ENCODE data around the gene UBTF. TPM values are rescaled to one million over a fixed set of nuclear protein-coding genes. Genes with fewer than 3 reads are reported as not detected.

Gene UBTF
- total RNA-seq, 2 experiments from 2014 or later: 186 to 195 TPM

GRCh38 chr17:44207743-44208142 is 11.7 kb downstream of the UBTF start:
- no peak for DNase-seq
- peaks cover 40% of the 10 kb centered on the region for H3K36me3 Mint-ChIP-seq (ENCODE audit: low read depth)
- peaks cover 48% of the 10 kb centered on the region for H3K4me1 Mint-ChIP-seq
- H3K27ac Mint-ChIP-seq: no peak overlapping the region
- no peak overlapping the region for H3K4me3 Mint-ChIP-seq
- no peaks in the 10 kb centered on the region for H3K9me3 Mint-ChIP-seq
- H3K27me3 Mint-ChIP-seq: no peaks in the 10 kb centered on the region
- CTCF ChIA-PET: no interaction called here
- POLR2A ChIA-PET: no interaction called here

GRCh38 chr17:44207319-44207718 is 12.2 kb downstream of the UBTF start:
- H3K4me3 Mint-ChIP-seq: no peak overlapping the region
- peaks cover 40% of the 10 kb centered on the region for H3K36me3 Mint-ChIP-seq (ENCODE audit: low read depth)
- no peak overlapping the region for H3K27ac Mint-ChIP-seq
- DNase-seq: no peak
- H3K9me3 Mint-ChIP-seq: no peaks in the 10 kb centered on the region
- H3K27me3 Mint-ChIP-seq: no peaks in the 10 kb centered on the region
- POLR2A ChIA-PET: no interaction called here
- peaks cover 51% of the 10 kb centered on the region for H3K4me1 Mint-ChIP-seq
- CTCF ChIA-PET: interaction anchor here (1.2 kb wide), 1 partner anchor 9 kb away, joined by 3 read pairs; no protein-coding TSS in a partner anchor

GRCh38 chr17:44206825-44207155 is 12.7 kb downstream of the UBTF start:
- no peak for DNase-seq
- H3K9me3 Mint-ChIP-seq: no peaks in the 10 kb centered on the region
- H3K36me3 Mint-ChIP-seq (ENCODE audit: low read depth): peaks cover 40% of the 10 kb centered on the region
- no peak overlapping the region for H3K4me3 Mint-ChIP-seq
- no peak overlapping the region for H3K27ac Mint-ChIP-seq
- ChIA-PET POLR2A (no interaction called here), CTCF (interaction anchor here (1.2 to 1.3 kb wide), 2 partner anchors 9 to 14 kb away, joined by 3 to 6 read pairs; no protein-coding TSS in a partner anchor)
- peaks cover 55% of the 10 kb centered on the region for H3K4me1 Mint-ChIP-seq
- no peaks in the 10 kb centered on the region for H3K27me3 Mint-ChIP-seq

GRCh38 chr17:44205962-44206824 is 13.3 kb downstream of the UBTF start:
- Mint-ChIP-seq H3K4me3 (no peak overlapping the region), H3K4me1 (peaks cover 53% of the 10 kb centered on the region), H3K36me3 (ENCODE audit: low read depth) (peaks cover 37% of the 10 kb centered on the region), H3K27me3 (no peaks in the 10 kb centered on the region), H3K27ac (no peak overlapping the region), H3K9me3 (no peaks in the 10 kb centered on the region)
- DNase-seq: no peak
- ChIA-PET CTCF (interaction anchor here (1.0 to 1.3 kb wide), 5 partner anchors 8 to 139 kb away, joined by 3 to 6 read pairs (median 3); no protein-coding TSS in a partner anchor), POLR2A (no interaction called here)

GRCh38 chr17:44204441-44204882 is 15.0 kb downstream of the UBTF start:
- Mint-ChIP-seq H3K27me3 (no peaks in the 10 kb centered on the region), H3K36me3 (ENCODE audit: low read depth) (peaks cover 29% of the 10 kb centered on the region), H3K4me3 (no peak overlapping the region), H3K9me3 (no peaks in the 10 kb centered on the region), H3K27ac (no peak overlapping the region), H3K4me1 (peaks cover 46% of the 10 kb centered on the region)
- ChIA-PET CTCF (interaction anchor here (0.6 to 1.8 kb wide), 9 partner anchors 13 to 171 kb away, joined by 3 to 13 read pairs (median 4); partner anchors contain the start of genes GRN, TMUB2 and UBTF), POLR2A (no interaction called here)
- no peak for DNase-seq

GRCh38 chr17:44203731-44204440 is 15.6 kb downstream of the UBTF start:
- peak overlapping the region; percentile 60 for H3K27ac Mint-ChIP-seq
- POLR2A ChIA-PET: interaction anchor here (0.7 to 0.9 kb wide), 2 partner anchors 13 to 120 kb away, joined by 3 read pairs; partner anchors contain the start of gene SLC25A39
- CTCF ChIA-PET: interaction anchor here (0.6 to 1.8 kb wide), 11 partner anchors 10 to 172 kb away, joined by 3 to 13 read pairs (median 4); partner anchors contain the start of genes GRN, TMUB2 and UBTF
- peak; percentile 71 for DNase-seq
- no peaks in the 10 kb centered on the region for H3K27me3 Mint-ChIP-seq
- H3K9me3 Mint-ChIP-seq: no peaks in the 10 kb centered on the region
- H3K4me1 Mint-ChIP-seq: peaks cover 43% of the 10 kb centered on the region
- H3K4me3 Mint-ChIP-seq: no peak overlapping the region
- peaks cover 25% of the 10 kb centered on the region for H3K36me3 Mint-ChIP-seq (ENCODE audit: low read depth)

- CTCF ChIA-PET: interaction anchor here (1.4 to 9.6 kb wide), 4 partner anchors 7 to 16 kb away, joined by 3 to 55 read pairs (median 11); partner anchors contain the start of gene TMUB2
- no peak overlapping the region for H3K4me3 Mint-ChIP-seq
- peaks cover 43% of the 10 kb centered on the region for H3K4me1 Mint-ChIP-seq
- DNase-seq: no peak
- peaks cover 23% of the 10 kb centered on the region for H3K36me3 Mint-ChIP-seq (ENCODE audit: low read depth)
- POLR2A ChIA-PET: no interaction called here
- peak overlapping the region; percentile 39 for H3K27ac Mint-ChIP-seq
- H3K9me3 Mint-ChIP-seq: no peaks in the 10 kb centered on the region
- H3K27me3 Mint-ChIP-seq: no peaks in the 10 kb centered on the region
Measured at GRCh38 chr17:44202756-44203155, 16.7 kb downstream of the UBTF start.

- DNase-seq: peak; percentile 25
- CTCF ChIA-PET: interaction anchor here (2.5 to 9.6 kb wide), 2 partner anchors 9 to 17 kb away, joined by 15 to 55 read pairs; no protein-coding TSS in a partner anchor
- POLR2A ChIA-PET: interaction anchor here (1.3 kb wide), 1 partner anchor 9 kb away, joined by 5 read pairs; no protein-coding TSS in a partner anchor
- Mint-ChIP-seq H3K4me3 (peak overlapping the region; percentile 83), H3K27ac (peak overlapping the region; percentile 93), H3K27me3 (no peaks in the 10 kb centered on the region), H3K36me3 (ENCODE audit: low read depth) (peaks cover 25% of the 10 kb centered on the region), H3K9me3 (no peaks in the 10 kb centered on the region), H3K4me1 (peaks cover 59% of the 10 kb centered on the region)
Measured at GRCh38 chr17:44200478-44201155, 18.9 kb downstream of the UBTF start.

GRCh38 chr17:44199553-44200477 is 19.7 kb downstream of the UBTF start, which contains the start of gene ATXN7L3:
Gene ATXN7L3 (minus strand): TSS chr17:44199884. CDS start chr17:44198070, 1,814 bp downstream.
- Mint-ChIP-seq H3K27me3 (no peaks in the 10 kb centered on the region), H3K9me3 (no peaks in the 10 kb centered on the region), H3K4me3 (peak within 1 kb of the TSS; percentile 92), H3K27ac (peak within 1 kb of the TSS; percentile 96), H3K4me1 (peaks cover 63% of the 10 kb centered on the region), H3K36me3 (ENCODE audit: low read depth) (peaks cover 32% of the 10 kb centered on the region)
- ChIA-PET CTCF (interaction anchor here (0.6 to 9.6 kb wide), 2 partner anchors 10 to 131 kb away, joined by 3 to 55 read pairs; no protein-coding TSS in a partner anchor), POLR2A (interaction anchor here (1.3 kb wide), 1 partner anchor 10 kb away, joined by 5 read pairs; no protein-coding TSS in a partner anchor)
- DNase-seq: peak; percentile 100

- H3K36me3 Mint-ChIP-seq (ENCODE audit: low read depth): peaks cover 40% of the 10 kb centered on the region
- ChIA-PET POLR2A (interaction anchor here (0.9 to 1.3 kb wide), 3 partner anchors 11 to 48 kb away, joined by 4 to 7 read pairs (median 5); partner anchors contain the start of gene TMUB2), CTCF (interaction anchor here (0.6 to 9.6 kb wide), 8 partner anchors 10 to 937 kb away, joined by 3 to 55 read pairs (median 4); partner anchors contain the start of genes ACBD4 and TMUB2)
Measured at GRCh38 chr17:44198721-44199552, 20.5 kb downstream of the UBTF start.

More at GRCh38 chr17:44198721-44199552, 20.5 kb downstream of the UBTF start:
- Mint-ChIP-seq H3K4me1 (peaks cover 55% of the 10 kb centered on the region), H3K4me3 (peak overlapping the region; percentile 92), H3K27me3 (no peaks in the 10 kb centered on the region), H3K27ac (peak overlapping the region; percentile 96), H3K9me3 (no peaks in the 10 kb centered on the region)
- peak; percentile 64 for DNase-seq
